ENCODE data around the gene FTH1. TPM values are rescaled to one million over a fixed set of nuclear protein-coding genes. Genes with fewer than 3 reads are reported as not detected.

Gene FTH1
- total and polyA plus RNA-seq, 2 of the 8 experiments (the other 6 are each of a cell fraction or from before 2014, with no cell fraction given), result 1,153 to 1,461 TPM

- TF ChIP-seq CHD7 (IDR thresholded peaks at IDR 0.05; ENCODE audit: insufficient replicate concordance, low read length) (no peak), EZH2 (IDR thresholded peaks at IDR 0.05; ENCODE audit: low read depth, low read length, severe bottlenecking) (no peak), ZNF274 (IDR thresholded peaks at IDR 0.05; ENCODE audit: borderline replicate concordance, extremely low read depth, low read length) (no peak), ATF2 (IDR thresholded peaks at IDR 0.05; ENCODE audit: low read length) (no peak), NRF1 (IDR thresholded peaks at IDR 0.05; ENCODE audit: low read depth, low read length) (no peak), NANOG (IDR thresholded peaks at IDR 0.05; ENCODE audit: insufficient read depth, low read depth, low read length, poor library complexity, severe bottlenecking) (no peak), MAFK (IDR thresholded peaks at IDR 0.05; ENCODE audit: low read depth, low read length) (no peak)
These were observed 44.0 kb downstream of the FTH1 start (continued) for GRCh38 chr11:61923166-61924063.

All from H1 (cell line).